HG03354 (cell line): ENCODE results near the gene FBXL5.
A peak's percentile ranks its signal among the peaks of the same experiment; 100 is the strongest.
"Not testable (repeated sequence)": the region's sequence is repeated elsewhere in the genome, so short reads cannot be mapped to it uniquely, and the experiment has no call there.

ENCODE experiments used
- ATAC-seq: cut with Tn5 transposase; IDR thresholded peaks from one replicate; pipeline ENCODE4 v1.9.1; 2021; ENCODE audit warnings: mild to moderate bottlenecking; ENCODE audit not compliant: unreplicated experiment, poor library complexity, severe bottlenecking

The FBXL5 gene

GRCh38 chr4:15653864-15654592, 1.1 kb downstream of the FBXL5 start:
- peak; percentile 34 for ATAC-seq

- no peak for ATAC-seq
These were observed 1.7 kb downstream of the FBXL5 start for GRCh38 chr4:15653420-15653819.

- ATAC-seq = no peak
These were observed 2.3 kb downstream of the FBXL5 start for GRCh38 chr4:15652841-15653240.

- ATAC-seq = no peak
These were observed 3.0 kb downstream of the FBXL5 start for GRCh38 chr4:15652191-15652590.

- ATAC-seq = no peak
These were observed 3.5 kb downstream of the FBXL5 start for GRCh38 chr4:15651676-15652075.

- ATAC-seq = peak; percentile 57
These were observed 5.1 kb downstream of the FBXL5 start for GRCh38 chr4:15649914-15650545.

- ATAC-seq = peak; percentile 36
These were observed 6.6 kb downstream of the FBXL5 start for GRCh38 chr4:15648600-15648999.

GRCh38 chr4:15638418-15638817, 16.7 kb downstream of the FBXL5 start:
- ATAC-seq = no peak

- ATAC-seq = no peak
These were observed 18.3 kb downstream of the FBXL5 start for GRCh38 chr4:15636818-15637217.

- not testable (repeated sequence) for ATAC-seq
These were observed 37.8 kb downstream of the FBXL5 start for GRCh38 chr4:15617407-15617806.

- not testable (repeated sequence) for ATAC-seq
These were observed 40.3 kb downstream of the FBXL5 start for GRCh38 chr4:15614891-15615290.

GRCh38 chr4:15612136-15612535, 43.0 kb downstream of the FBXL5 start:
- no peak for ATAC-seq

- no peak for ATAC-seq
These were observed 44.3 kb downstream of the FBXL5 start for GRCh38 chr4:15610855-15611254.

- ATAC-seq = no peak
These were observed 49.6 kb downstream of the FBXL5 start for GRCh38 chr4:15605537-15605936.

- no peak for ATAC-seq
These were observed 53.3 kb downstream of the FBXL5 start for GRCh38 chr4:15601862-15602261.

GRCh38 chr4:15600176-15600575, 55.0 kb downstream of the FBXL5 start:
- ATAC-seq = no peak

- ATAC-seq = no peak
These were observed 56.5 kb downstream of the FBXL5 start for GRCh38 chr4:15598644-15599043.

- ATAC-seq = no peak
These were observed 62.4 kb downstream of the FBXL5 start for GRCh38 chr4:15592799-15593198.

GRCh38 chr4:15587649-15588048, 67.5 kb downstream of the FBXL5 start:
- no peak for ATAC-seq

GRCh38 chr4:15586066-15586465, 69.1 kb downstream of the FBXL5 start:
- no peak for ATAC-seq

GRCh38 chr4:15585331-15585730, 69.8 kb downstream of the FBXL5 start:
- ATAC-seq = no peak
